Activated CD4-positive, alpha-beta T cell treated with anti-CD3 and anti-CD28 coated beads, Interleukin-2, amount 50 U/mL, for 24 hours (primary cell): ENCODE data around the gene CENPU.
A peak's percentile ranks its signal among the peaks of the same experiment; 100 is the strongest.
"Not testable (repeated sequence)": the region's sequence is repeated elsewhere in the genome, so short reads cannot be mapped to it uniquely, and the experiment has no call there.

ENCODE experiments used
- DNase-seq, 2 donors: peaks; one replicate each; pipeline ENCODE4 v3.0.0-alpha.2; 2020; ENCODE audit warnings: low read depth in 1 of 2, low spot score in 1 of 2

The CENPU gene

GRCh38 chr4:184752496-184753275 lies 18.8 kb upstream of the CENPU start:
- no peak for DNase-seq

GRCh38 chr4:184751585-184751956 lies 17.7 kb upstream of the CENPU start:
- DNase-seq = no peak

GRCh38 chr4:184750926-184751584 lies 17.2 kb upstream of the CENPU start:
- DNase-seq = no peak

GRCh38 chr4:184748251-184748652 lies 14.4 kb upstream of the CENPU start:
- no peak for DNase-seq

GRCh38 chr4:184747034-184747830 lies 13.3 kb upstream of the CENPU start:
- DNase-seq = no peak

- DNase-seq = peak; percentile 34 to 65
These were observed 12.2 kb upstream of the CENPU start for GRCh38 chr4:184745831-184746795.

GRCh38 chr4:184744236-184744635 lies 10.3 kb upstream of the CENPU start:
- no peak for DNase-seq

- DNase-seq = no peak
These were observed 9.8 kb upstream of the CENPU start for GRCh38 chr4:184743650-184744049.

- not testable (repeated sequence) for DNase-seq
These were observed 7.8 kb upstream of the CENPU start for GRCh38 chr4:184741651-184742050.

GRCh38 chr4:184740980-184741391 lies 7.1 kb upstream of the CENPU start:
- DNase-seq = no peak

GRCh38 chr4:184739575-184739974 lies 5.7 kb upstream of the CENPU start:
- not testable (repeated sequence) for DNase-seq

- no peak for DNase-seq
These were observed 862 bp upstream of the CENPU start for GRCh38 chr4:184734758-184735157.

- no peak for DNase-seq
These were observed 1.8 kb downstream of the CENPU start for GRCh38 chr4:184732126-184732525.

GRCh38 chr4:184731056-184731455 lies 2.8 kb downstream of the CENPU start:
- DNase-seq = no peak

GRCh38 chr4:184729946-184730345 lies 4.0 kb downstream of the CENPU start:
- no peak for DNase-seq

- no peak for DNase-seq
These were observed 5.0 kb downstream of the CENPU start for GRCh38 chr4:184728858-184729257.

GRCh38 chr4:184727430-184727829 lies 6.5 kb downstream of the CENPU start:
- no peak for DNase-seq

GRCh38 chr4:184722798-184723197 lies 11.1 kb downstream of the CENPU start:
- no peak for DNase-seq

- no peak for DNase-seq
These were observed 12.6 kb downstream of the CENPU start for GRCh38 chr4:184721254-184721653.

GRCh38 chr4:184719407-184719806 lies 14.5 kb downstream of the CENPU start:
- DNase-seq = no peak

- DNase-seq = no peak
These were observed 18.4 kb downstream of the CENPU start for GRCh38 chr4:184715526-184715925.
